ENCODE measurements around the gene BHLHE23. TPM values are rescaled to one million over a fixed set of nuclear protein-coding genes. Genes with fewer than 3 reads are reported as not detected.

Gene BHLHE23
- total RNA-seq, 4 donors from 2014 or later, result not detected

- Histone ChIP-seq H3K36me3 (no peaks in the 10 kb centered on the region), H3K9me3 (no peaks in the 10 kb centered on the region), H3K4me3 (no peak overlapping the region), H3K4me1 (peaks cover 14% of the 10 kb centered on the region), H3K27me3 (peaks cover 89% of the 10 kb centered on the region), H3K27ac (no peak overlapping the region)
- no peak for DNase-seq (ENCODE audit: low spot score in 2 of 2)
- TF ChIP-seq EP300 (IDR thresholded peaks at IDR 0.05) (no peak), POLR2AphosphoS5 (IDR thresholded peaks at IDR 0.05) (no peak), POLR2A (IDR thresholded peaks at IDR 0.05) (no peak), CTCF (IDR thresholded peaks at IDR 0.05) (no peak)
- 68% methylated on average over 5 of the region's 10 CpGs for WGBS
Measured at GRCh38 chr20:62975251-62975760, 31.5 kb downstream of the BHLHE23 start.

- 32% methylated on average over 7 of the region's 48 CpGs for WGBS
- H3K4me3 ChIP-seq, result peak overlapping the region; percentile 10
- no peak for TF ChIP-seq CTCF (IDR thresholded peaks at IDR 0.05)
- TF ChIP-seq POLR2AphosphoS5 (IDR thresholded peaks at IDR 0.05), result no peak
- TF ChIP-seq EP300 (IDR thresholded peaks at IDR 0.05), result no peak
- no peak for TF ChIP-seq POLR2A (IDR thresholded peaks at IDR 0.05)
- no peaks in the 10 kb centered on the region for H3K9me3 ChIP-seq
- H3K27me3 ChIP-seq, result peaks cover 71% of the 10 kb centered on the region
- H3K4me1 ChIP-seq, result peaks cover 10% of the 10 kb centered on the region
- H3K27ac ChIP-seq, result no peak overlapping the region
- DNase-seq (ENCODE audit: low spot score in 2 of 2), result no peak
- H3K36me3 ChIP-seq, result no peaks in the 10 kb centered on the region
Measured at GRCh38 chr20:62972845-62973745, 33.7 kb downstream of the BHLHE23 start.

- Histone ChIP-seq H3K36me3 (no peaks in the 10 kb centered on the region), H3K4me1 (peaks cover 10% of the 10 kb centered on the region), H3K4me3 (peak overlapping the region; percentile 10), H3K27me3 (peaks cover 62% of the 10 kb centered on the region), H3K27ac (no peak overlapping the region), H3K9me3 (no peaks in the 10 kb centered on the region)
- WGBS, result 7% methylated on average over 20 of the region's 38 CpGs
- TF ChIP-seq POLR2AphosphoS5 (IDR thresholded peaks at IDR 0.05) (no peak), CTCF (IDR thresholded peaks at IDR 0.05) (peak; percentile 85 to 92)
- peak; percentile 88 to 93 for DNase-seq (ENCODE audit: low spot score in 2 of 2)
Measured at GRCh38 chr20:62971950-62972844, 34.6 kb downstream of the BHLHE23 start.

GRCh38 chr20:62971211-62971949, 35.4 kb downstream of the BHLHE23 start:
- WGBS, result 72% methylated on average over 6 of the region's 10 CpGs
- no peak overlapping the region for H3K4me3 ChIP-seq
- peaks cover 54% of the 10 kb centered on the region for H3K27me3 ChIP-seq
- H3K27ac ChIP-seq, result no peak overlapping the region
- no peaks in the 10 kb centered on the region for H3K36me3 ChIP-seq
- peaks cover 10% of the 10 kb centered on the region for H3K4me1 ChIP-seq
- TF ChIP-seq POLR2AphosphoS5 (IDR thresholded peaks at IDR 0.05) (no peak), EP300 (IDR thresholded peaks at IDR 0.05) (no peak), CTCF (IDR thresholded peaks at IDR 0.05) (no peak), POLR2A (IDR thresholded peaks at IDR 0.05) (no peak)
- H3K9me3 ChIP-seq, result no peaks in the 10 kb centered on the region
- DNase-seq (ENCODE audit: low spot score in 2 of 2), result no peak

Data from suprapubic skin (tissue), 4 donors.